PC-9 (cell line): ENCODE results near the gene ASTN2. TPM values are rescaled to one million over a fixed set of nuclear protein-coding genes. Genes with fewer than 3 reads are reported as not detected.

Source experiments
- BruUV-seq: library from RNA; stranded (reverse); fragments of 400-500 nt; replicated peaks from 2 replicates; lab custom pipeline; 2021; lab: Mats Ljungman, UMichigan
- CTCF ChIA-PET: fragments of 300-600 bp; sonication (Branson Sonifier 250); formaldehyde crosslinking; loops from one replicate; lab custom pipeline; 2022; ENCODE audit warnings: antibody characterized with exemption; lab: Charles Lee
- POLR2A ChIA-PET: fragments of 300-600 bp; sonication (Branson Sonifier 250); formaldehyde crosslinking; loops from one replicate; lab custom pipeline; 2022; ENCODE audit warnings: antibody characterized with exemption; ENCODE audit not compliant: unreplicated experiment; lab: Charles Lee
- DNase-seq, 2 experiments: peaks; one replicate each; pipeline versions ENCODE4 v3.0.0 to v3.0.0-alpha.2; 2015 to 2022; ENCODE audit warnings: mixed read lengths in 1 of 2
- H2AFZ ChIP-seq: fragments of 200-600 bp; sonication (generic); 2 replicates; pipeline ENCODE4 v1.8.1; 2017; ENCODE audit warnings: antibody characterized with exemption
- H3F3A ChIP-seq: fragments of 200-600 bp; sonication (generic); 2 replicates; pipeline ENCODE4 v1.8.1; 2017; ENCODE audit warnings: antibody characterized with exemption, mild to moderate bottlenecking, low read depth; ENCODE audit not compliant: insufficient read depth
- H3K27ac ChIP-seq: fragments of 200-600 bp; sonication (generic); 2 replicates; pipeline ENCODE4 v1.6.1; 2016; ENCODE audit warnings: mixed run types
- H3K27me3 ChIP-seq: fragments of 200-600 bp; sonication (generic); 2 replicates; pipeline ENCODE4 v1.6.1; 2016; ENCODE audit warnings: low read depth, mixed run types; ENCODE audit not compliant: insufficient read depth
- H3K36me3 ChIP-seq: fragments of 200-600 bp; sonication (generic); 2 replicates; pipeline ENCODE4 v1.6.1; 2016; ENCODE audit warnings: low read depth, mixed run types
- H3K4me1 ChIP-seq: fragments of 200-600 bp; sonication (generic); replicated peaks from 2 replicates; pipeline ENCODE4 v1.6.1; 2016; ENCODE audit warnings: mixed run types; ENCODE audit not compliant: insufficient read depth
- H3K4me2 ChIP-seq: fragments of 200-600 bp; sonication (generic); 2 replicates; pipeline ENCODE4 v1.6.1; 2017; ENCODE audit warnings: mixed run types
- H3K4me3 ChIP-seq: fragments of 200-600 bp; sonication (generic); 2 replicates; pipeline ENCODE4 v1.6.1; 2016; ENCODE audit warnings: mixed run types
- H3K79me2 ChIP-seq: fragments of 200-600 bp; sonication (generic); 2 replicates; pipeline ENCODE4 v1.6.1; 2017; ENCODE audit warnings: low read depth, mixed run types
- H3K9me2 ChIP-seq: fragments of 200-600 bp; sonication (generic); 2 replicates; pipeline ENCODE4 v1.8.1; 2017; ENCODE audit warnings: mild to moderate bottlenecking; ENCODE audit not compliant: insufficient read depth
- H3K9me3 ChIP-seq: fragments of 200-600 bp; sonication (generic); 2 replicates; pipeline ENCODE4 v1.8.1; 2016; ENCODE audit warnings: low read depth; ENCODE audit not compliant: insufficient read depth
- H4K20me1 ChIP-seq: fragments of 200-600 bp; sonication (generic); 2 replicates; pipeline ENCODE4 v1.8.1; 2017; ENCODE audit not compliant: insufficient read depth
- EZH2 ChIP-seq: fragments of 200-600 bp; sonication (generic); IDR thresholded peaks from 2 replicates; pipeline ENCODE4 v1.8.0; 2017; ENCODE audit warnings: antibody characterized with exemption, low read depth
- intact Hi-C: fragments of 100-400 bp; cut with micrococcal nuclease; formaldehyde crosslinking; loops from one replicate; pipeline ENCODE4 v1.10.0; 2022; ENCODE audit not compliant: unreplicated experiment
- total RNA-seq: library from RNA; stranded (reverse); gene quantifications from 2 replicates; pipeline ENCODE4 v1.2.3, GENCODE V29; 2021
- TF ChIP-seq, protein P1 (sequence below): fragments of 200-600 bp; sonication (generic); conservative IDR thresholded peaks from 2 replicates; pipeline ENCODE4 v1.6.1; 2017; ENCODE audit warnings: mixed run types, antibody characterized with exemption, mild to moderate bottlenecking, moderate library complexity

The ASTN2 gene
- total RNA-seq, 1 experiment from 2014 or later = 6.2 TPM

DNA sequence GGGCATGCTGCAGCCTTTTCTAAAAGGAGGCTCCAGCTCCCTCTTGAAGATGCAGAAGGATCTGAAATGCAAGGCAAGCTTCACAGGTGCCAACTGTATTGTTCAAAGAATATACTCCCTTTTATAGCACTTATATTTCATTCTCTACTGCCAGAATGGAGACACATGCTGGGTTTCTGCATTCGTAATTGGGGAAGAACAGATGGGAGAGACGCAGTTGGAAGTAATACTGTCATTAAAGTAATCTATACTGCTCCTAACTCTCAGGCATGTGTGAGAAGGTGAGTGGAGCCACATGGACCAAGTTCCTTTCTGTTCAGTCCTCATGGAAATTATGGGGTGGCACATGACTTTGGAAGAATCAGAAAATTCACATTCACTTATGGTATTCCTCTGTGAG, 501.3 kb downstream of the ASTN2 start:
- Histone ChIP-seq H4K20me1 (no peaks in the 10 kb centered on the region), H3F3A (peaks cover 17% of the 10 kb centered on the region), H3K9me2 (no peaks in the 10 kb centered on the region), H3K4me3 (no peak overlapping the region), H3K27me3 (no peaks in the 10 kb centered on the region), H3K36me3 (no peaks in the 10 kb centered on the region), H2AFZ (no peak overlapping the region), H3K27ac (no peak overlapping the region), H3K9me3 (no peaks in the 10 kb centered on the region), H3K4me2 (no peak overlapping the region), H3K79me2 (no peaks in the 10 kb centered on the region), H3K4me1 (peaks cover 31% of the 10 kb centered on the region)
- no peak for DNase-seq
- no peak for TF ChIP-seq EZH2
- TF ChIP-seq, protein P1, sequence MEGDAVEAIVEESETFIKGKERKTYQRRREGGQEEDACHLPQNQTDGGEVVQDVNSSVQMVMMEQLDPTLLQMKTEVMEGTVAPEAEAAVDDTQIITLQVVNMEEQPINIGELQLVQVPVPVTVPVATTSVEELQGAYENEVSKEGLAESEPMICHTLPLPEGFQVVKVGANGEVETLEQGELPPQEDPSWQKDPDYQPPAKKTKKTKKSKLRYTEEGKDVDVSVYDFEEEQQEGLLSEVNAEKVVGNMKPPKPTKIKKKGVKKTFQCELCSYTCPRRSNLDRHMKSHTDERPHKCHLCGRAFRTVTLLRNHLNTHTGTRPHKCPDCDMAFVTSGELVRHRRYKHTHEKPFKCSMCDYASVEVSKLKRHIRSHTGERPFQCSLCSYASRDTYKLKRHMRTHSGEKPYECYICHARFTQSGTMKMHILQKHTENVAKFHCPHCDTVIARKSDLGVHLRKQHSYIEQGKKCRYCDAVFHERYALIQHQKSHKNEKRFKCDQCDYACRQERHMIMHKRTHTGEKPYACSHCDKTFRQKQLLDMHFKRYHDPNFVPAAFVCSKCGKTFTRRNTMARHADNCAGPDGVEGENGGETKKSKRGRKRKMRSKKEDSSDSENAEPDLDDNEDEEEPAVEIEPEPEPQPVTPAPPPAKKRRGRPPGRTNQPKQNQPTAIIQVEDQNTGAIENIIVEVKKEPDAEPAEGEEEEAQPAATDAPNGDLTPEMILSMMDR = no peak
- no TSS peak for BruUV-seq
- ChIA-PET CTCF (no interaction called here), POLR2A (no interaction called here)
- intact Hi-C loops = no loop called here

DNA sequence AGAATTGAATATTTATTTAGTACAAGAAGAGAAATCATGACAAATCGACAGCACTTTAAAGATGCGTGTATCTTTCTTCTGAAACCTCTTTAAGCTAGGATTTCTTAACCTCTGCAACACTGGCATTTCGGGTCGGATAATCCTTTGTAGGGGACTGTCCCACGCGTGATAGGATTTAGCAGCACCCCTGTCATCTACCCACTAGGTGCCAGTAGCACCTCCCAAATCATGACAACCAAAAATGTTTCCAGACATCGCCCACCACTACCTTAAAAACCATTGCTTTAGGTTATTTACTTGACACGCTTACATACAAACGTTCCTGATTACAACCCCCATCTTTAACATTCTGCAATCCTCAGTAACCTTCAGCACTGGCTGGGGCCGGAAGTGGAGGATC, 504.7 kb downstream of the ASTN2 start:
- intact Hi-C loops = no loop called here
- H3K4me3 ChIP-seq = no peak overlapping the region
- TF ChIP-seq EZH2 = no peak
- TF ChIP-seq, protein P1 = no peak
- no peaks in the 10 kb centered on the region for H3K36me3 ChIP-seq
- BruUV-seq = no TSS peak
- CTCF ChIA-PET = no interaction called here
- POLR2A ChIA-PET = no interaction called here
- no peak overlapping the region for H3K27ac ChIP-seq
- peaks cover 26% of the 10 kb centered on the region for H3K4me1 ChIP-seq
- no peaks in the 10 kb centered on the region for H4K20me1 ChIP-seq
- no peaks in the 10 kb centered on the region for H3K9me2 ChIP-seq
- no peaks in the 10 kb centered on the region for H3K27me3 ChIP-seq
- DNase-seq = no peak
- no peak overlapping the region for H2AFZ ChIP-seq
- peaks cover 17% of the 10 kb centered on the region for H3F3A ChIP-seq
- H3K4me2 ChIP-seq = no peak overlapping the region
- no peaks in the 10 kb centered on the region for H3K79me2 ChIP-seq
- H3K9me3 ChIP-seq = no peaks in the 10 kb centered on the region

DNA sequence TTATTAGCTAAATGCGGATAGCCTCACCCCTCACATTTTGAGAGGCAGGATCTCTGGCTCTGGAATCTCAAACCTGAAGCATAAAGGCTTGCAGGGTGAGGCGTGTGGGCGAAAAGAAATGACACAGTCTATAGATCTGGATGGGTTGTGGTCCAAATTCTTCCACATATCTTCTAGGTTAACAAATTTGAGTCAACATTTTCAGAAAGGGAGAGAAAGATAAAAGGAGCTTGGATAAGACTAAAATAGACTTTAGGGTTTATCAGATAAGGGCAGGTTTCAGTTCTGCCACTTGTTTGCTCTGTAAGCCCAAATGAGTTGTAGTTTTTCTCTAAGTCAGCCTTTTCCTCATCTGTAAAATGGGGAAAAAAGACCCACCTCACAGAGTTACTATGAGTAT, 506.9 kb downstream of the ASTN2 start:
- Histone ChIP-seq H3K36me3 (no peaks in the 10 kb centered on the region), H3K4me3 (no peak overlapping the region), H3K9me2 (no peaks in the 10 kb centered on the region), H3K27ac (no peak overlapping the region), H3K79me2 (no peaks in the 10 kb centered on the region), H3K4me2 (no peak overlapping the region), H4K20me1 (no peaks in the 10 kb centered on the region), H3K27me3 (no peaks in the 10 kb centered on the region), H3K4me1 (peaks cover 23% of the 10 kb centered on the region), H2AFZ (no peak overlapping the region), H3F3A (peaks cover 17% of the 10 kb centered on the region), H3K9me3 (no peaks in the 10 kb centered on the region)
- BruUV-seq = no TSS peak
- ChIA-PET POLR2A (interaction anchor here (0.6 kb wide), 1 partner anchor 175 kb away, joined by 4 read pairs; no protein-coding TSS in a partner anchor), CTCF (no interaction called here)
- TF ChIP-seq, protein P1 = no peak
- TF ChIP-seq EZH2 = no peak
- intact Hi-C loops = no loop called here
- no peak for DNase-seq
